Activated CD4-positive, alpha-beta T cell treated with anti-CD3 and anti-CD28 coated beads, Interleukin-2, Interleukin-4, amounts not matched to agents 100 ng/mL and 50 ng/mL, durations not matched to agents 16 hours and 8 hours (primary cell): ENCODE results near the gene PFKFB2.
A peak's percentile ranks its signal among the peaks of the same experiment; 100 is the strongest.

ENCODE experiments used
- DNase-seq: peaks from one replicate; pipeline ENCODE4 v3.0.0-alpha.2; 2020; ENCODE audit warnings: low spot score

The PFKFB2 gene

GRCh38 chr1:207089627-207090355 is 36.7 kb downstream of the PFKFB2 start:
- DNase-seq, result no peak

- DNase-seq, result no peak
Observed at GRCh38 chr1:207091200-207091908, 38.3 kb downstream of the PFKFB2 start.

- no peak for DNase-seq
Observed at GRCh38 chr1:207093944-207094343, 40.9 kb downstream of the PFKFB2 start.

- DNase-seq, result peak; percentile 83
Observed at GRCh38 chr1:207097871-207098324, 44.8 kb downstream of the PFKFB2 start.

- DNase-seq, result no peak
Observed at GRCh38 chr1:207101720-207102119, 48.6 kb downstream of the PFKFB2 start.

- DNase-seq, result no peak
Observed at GRCh38 chr1:207102146-207102545, 49.1 kb downstream of the PFKFB2 start.

GRCh38 chr1:207102659-207103058 is 49.6 kb downstream of the PFKFB2 start:
- DNase-seq, result no peak

- DNase-seq, result no peak
Observed at GRCh38 chr1:207103892-207104373, 50.9 kb downstream of the PFKFB2 start, which contains the start of gene C4BPA. C4BPA (plus strand) TSS chr1:207104233; CDS start chr1:207113026, 8,793 bp downstream.

- no peak for DNase-seq
Observed at GRCh38 chr1:207109004-207109403, 55.9 kb downstream of the PFKFB2 start.

GRCh38 chr1:207112616-207113296 is 59.7 kb downstream of the PFKFB2 start:
- DNase-seq, result no peak

GRCh38 chr1:207115269-207115668 is 62.2 kb downstream of the PFKFB2 start:
- DNase-seq, result no peak

GRCh38 chr1:207124389-207124788 is 71.3 kb downstream of the PFKFB2 start:
- DNase-seq, result no peak

- no peak for DNase-seq
Observed at GRCh38 chr1:207128336-207128921, 75.4 kb downstream of the PFKFB2 start.

- DNase-seq, result no peak
Observed at GRCh38 chr1:207129053-207129452, 76.0 kb downstream of the PFKFB2 start.
